ENCODE data around the gene CD58. TPM values are rescaled to one million over a fixed set of nuclear protein-coding genes. Genes with fewer than 3 reads are reported as not detected.

The CD58 gene
- polyA plus RNA-seq, 1 experiment = 7.3 TPM

- CTCF ChIA-PET = interaction anchor here (0.6 to 1.4 kb wide), 3 partner anchors 86 to 1423 kb away, joined by 3 to 9 read pairs (median 3); no protein-coding TSS in a partner anchor
- no peak for DNase-seq (ENCODE audit: low read depth, low spot score)
- Histone ChIP-seq H3K4me3 (ENCODE audit: low read depth, low read length) (peak overlapping the region; percentile 71), H3K27ac (ENCODE audit: low read depth, low read length) (peak overlapping the region; percentile 31), H3K27me3 (ENCODE audit: control insufficient read depth, insufficient read depth, low read length) (peaks cover 19% of the 10 kb centered on the region), H3K9me3 (ENCODE audit: control insufficient read depth, insufficient read depth, low read length) (no peaks in the 10 kb centered on the region; the same call in 1 of the 2 replicates)
- no peak for TF ChIP-seq CTCF (IDR thresholded peaks at IDR 0.05; ENCODE audit: low read depth, low read length)
- POLR2A ChIA-PET = interaction anchor here (0.6 kb wide), 1 partner anchor 575 kb away, joined by 4 read pairs; no protein-coding TSS in a partner anchor
These were observed 541 bp upstream of the CD58 start for GRCh38 chr1:116571215-116571919.

DNA sequence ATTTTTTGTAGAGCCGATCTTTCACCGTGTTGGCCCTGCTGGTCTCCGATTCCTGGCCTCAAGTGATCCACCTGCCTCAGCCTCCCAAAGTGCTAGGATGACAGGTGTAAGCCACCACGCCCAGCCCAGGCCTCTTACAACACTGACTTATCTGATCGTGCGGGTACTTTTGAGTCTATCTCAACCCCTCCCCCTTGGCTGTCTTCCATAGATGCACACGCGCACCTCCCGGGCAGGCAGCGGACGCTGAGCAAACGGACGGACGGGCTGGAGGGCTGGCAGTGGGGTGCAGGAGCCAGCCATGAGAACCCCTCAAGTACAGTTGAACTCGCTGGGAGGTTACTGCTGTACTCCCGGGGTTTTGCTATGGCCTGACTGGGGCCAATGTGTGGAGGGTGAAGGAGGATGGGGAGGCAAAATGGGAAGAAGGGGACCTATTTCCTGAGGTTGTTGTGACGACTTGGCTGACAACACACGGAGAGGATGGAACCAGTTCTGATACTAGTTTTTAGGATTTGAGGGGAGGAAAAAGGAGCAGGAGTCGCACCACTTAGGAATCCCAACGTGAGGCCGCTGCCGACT, 959 bp downstream of the CD58 start:
- H3K27ac ChIP-seq (ENCODE audit: low read depth, low read length) = no peak overlapping the region
- peaks cover 10% of the 10 kb centered on the region for H3K27me3 ChIP-seq (ENCODE audit: control insufficient read depth, insufficient read depth, low read length)
- ChIA-PET CTCF (interaction anchor here (0.6 to 0.9 kb wide), 2 partner anchors 85 to 771 kb away, joined by 3 read pairs; no protein-coding TSS in a partner anchor), POLR2A (interaction anchor here (0.6 kb wide), 1 partner anchor 26 kb away, joined by 3 read pairs; no protein-coding TSS in a partner anchor)
- H3K4me3 ChIP-seq (ENCODE audit: low read depth, low read length) = peak overlapping the region; percentile 71
- no peaks in the 10 kb centered on the region; the same call in 1 of the 2 replicates for H3K9me3 ChIP-seq (ENCODE audit: control insufficient read depth, insufficient read depth, low read length)
- TF ChIP-seq CTCF (IDR thresholded peaks at IDR 0.05; ENCODE audit: low read depth, low read length) = no peak
- no peak for DNase-seq (ENCODE audit: low read depth, low spot score)

DNA sequence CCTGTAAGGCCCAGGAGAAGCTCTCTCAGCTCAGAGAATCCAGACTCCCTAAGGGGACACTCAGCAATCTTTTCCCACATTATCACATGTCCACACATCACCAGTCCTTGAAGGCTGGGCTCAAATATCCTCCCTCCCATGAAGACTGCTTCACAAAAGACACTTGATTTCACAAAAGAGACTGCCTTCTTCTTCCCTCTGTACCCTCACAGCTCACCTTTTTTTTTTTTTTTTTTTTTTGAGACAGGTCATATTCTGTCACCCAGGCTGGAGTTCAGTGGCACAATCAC, 1.5 kb downstream of the CD58 start:
- Histone ChIP-seq H3K9me3 (ENCODE audit: control insufficient read depth, insufficient read depth, low read length) (no peaks in the 10 kb centered on the region; the same call in 1 of the 2 replicates), H3K27me3 (ENCODE audit: control insufficient read depth, insufficient read depth, low read length) (peaks cover 10% of the 10 kb centered on the region), H3K27ac (ENCODE audit: low read depth, low read length) (no peak overlapping the region), H3K4me3 (ENCODE audit: low read depth, low read length) (no peak overlapping the region)
- ChIA-PET POLR2A (no interaction called here), CTCF (interaction anchor here (0.6 to 0.9 kb wide), 4 partner anchors 26 to 789 kb away, joined by 3 to 6 read pairs (median 3); no protein-coding TSS in a partner anchor)
- no peak for DNase-seq (ENCODE audit: low read depth, low spot score)
- TF ChIP-seq CTCF (IDR thresholded peaks at IDR 0.05; ENCODE audit: low read depth, low read length) = no peak

DNA sequence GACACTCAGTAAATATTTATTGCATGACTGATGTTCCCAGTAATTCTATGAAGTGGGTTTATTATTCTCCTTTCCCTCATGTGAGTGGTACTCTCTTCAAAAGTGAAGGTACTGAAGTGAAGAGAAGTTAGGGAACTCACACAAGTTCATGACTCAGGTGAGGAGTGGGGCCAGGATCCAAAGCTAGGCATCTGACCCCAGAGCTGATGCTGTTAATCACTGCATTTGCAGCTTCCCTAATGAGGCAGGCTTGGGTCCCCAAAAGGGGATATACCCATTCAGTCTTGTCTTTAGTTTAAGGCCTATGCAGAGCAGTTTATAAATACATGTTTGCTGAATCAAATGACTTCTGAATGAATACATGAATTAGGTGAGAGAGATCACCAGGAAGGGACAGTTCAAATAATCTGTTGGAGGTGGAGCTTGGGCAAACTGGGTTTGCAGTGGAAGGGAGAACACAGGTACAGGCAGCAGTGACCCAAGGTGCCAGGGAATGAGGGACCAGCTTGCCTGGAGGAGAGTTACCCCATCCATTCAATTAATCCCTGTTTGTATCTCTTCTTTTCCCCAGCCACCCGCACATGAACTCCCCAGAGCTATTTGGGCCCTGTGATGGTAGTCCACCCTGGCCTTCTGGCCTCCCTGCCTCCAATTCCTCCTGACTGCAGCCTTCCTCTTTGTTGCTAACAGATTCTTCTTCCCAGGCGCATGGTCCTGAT, 2.0 kb downstream of the CD58 start:
- no peaks in the 10 kb centered on the region; the same call in 1 of the 2 replicates for H3K9me3 ChIP-seq (ENCODE audit: control insufficient read depth, insufficient read depth, low read length)
- H3K4me3 ChIP-seq (ENCODE audit: low read depth, low read length) = no peak overlapping the region
- TF ChIP-seq CTCF (IDR thresholded peaks at IDR 0.05; ENCODE audit: low read depth, low read length) = no peak
- peaks cover 7% of the 10 kb centered on the region for H3K27me3 ChIP-seq (ENCODE audit: control insufficient read depth, insufficient read depth, low read length)
- DNase-seq (ENCODE audit: low read depth, low spot score) = no peak
- CTCF ChIA-PET = interaction anchor here (0.6 to 0.9 kb wide), 4 partner anchors 27 to 790 kb away, joined by 3 to 6 read pairs (median 3); no protein-coding TSS in a partner anchor
- POLR2A ChIA-PET = no interaction called here
- no peak overlapping the region for H3K27ac ChIP-seq (ENCODE audit: low read depth, low read length)
